GM10847 (cell line): ENCODE data around the gene PI4K2B.
A peak's percentile ranks its signal among the peaks of the same experiment; 100 is the strongest.

Experiments used
- POLR2A ChIP-seq: IDR thresholded peaks from 2 replicates; pipeline ENCODE4 v1.6.1; 2011; ENCODE audit not compliant: insufficient read length; ENCODE audit errors: extremely low read depth

PI4K2B gene

DNA sequence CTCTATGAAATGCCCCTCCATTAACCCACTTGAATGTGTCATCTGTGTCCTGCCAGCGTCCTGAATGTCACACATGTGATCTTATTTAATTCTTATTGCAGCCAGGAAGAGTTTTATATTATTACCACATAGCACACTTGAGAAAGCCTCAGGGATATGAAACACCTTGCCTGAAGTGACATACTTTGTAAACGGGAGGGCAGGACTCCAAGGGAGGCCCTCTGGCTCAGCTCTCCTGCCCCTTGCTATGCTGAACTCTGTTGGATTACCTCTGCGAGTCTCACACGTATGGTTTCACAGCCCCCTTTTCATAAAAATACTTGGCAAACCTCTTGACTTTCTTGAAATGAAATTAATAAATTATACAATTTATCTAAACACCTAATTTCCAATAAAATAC, 67.6 kb downstream of the PI4K2B start:
- no peak for TF ChIP-seq POLR2A

GRCh38 chr4:25302626-25303025, 68.8 kb downstream of the PI4K2B start:
- TF ChIP-seq POLR2A: no peak

- TF ChIP-seq POLR2A: no peak
These were observed 69.7 kb downstream of the PI4K2B start for GRCh38 chr4:25303578-25303977.

DNA sequence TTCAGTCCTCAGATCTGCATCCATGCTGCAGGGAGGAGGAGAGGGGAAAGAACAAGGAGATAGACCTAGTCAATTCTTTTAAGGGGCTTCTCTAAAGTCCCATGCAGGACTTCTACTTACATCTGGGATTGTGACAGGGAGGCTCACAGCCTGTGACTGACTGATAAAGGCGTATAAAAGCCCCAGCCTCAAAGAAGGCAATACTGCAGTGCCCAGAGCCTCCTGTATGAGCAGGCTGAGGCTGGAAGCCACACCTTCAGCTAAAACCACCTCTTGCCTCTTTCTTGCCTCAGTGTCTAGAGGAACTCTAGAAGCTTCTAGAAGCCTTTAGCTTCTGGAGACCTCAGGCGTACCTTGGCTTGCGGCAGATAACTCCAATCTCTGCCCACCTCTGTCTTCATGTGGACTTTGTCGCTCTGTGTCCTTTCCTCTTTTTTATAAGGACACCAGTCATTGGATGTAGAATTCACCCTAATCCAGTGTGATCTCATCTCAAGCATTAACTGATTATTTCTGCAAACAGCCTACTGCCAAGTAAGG, 72.8 kb downstream of the PI4K2B start:
- TF ChIP-seq POLR2A: no peak

- TF ChIP-seq POLR2A: no peak
These were observed 73.8 kb downstream of the PI4K2B start for GRCh38 chr4:25307596-25307995.

GRCh38 chr4:25308306-25308705, 74.5 kb downstream of the PI4K2B start:
- no peak for TF ChIP-seq POLR2A

DNA sequence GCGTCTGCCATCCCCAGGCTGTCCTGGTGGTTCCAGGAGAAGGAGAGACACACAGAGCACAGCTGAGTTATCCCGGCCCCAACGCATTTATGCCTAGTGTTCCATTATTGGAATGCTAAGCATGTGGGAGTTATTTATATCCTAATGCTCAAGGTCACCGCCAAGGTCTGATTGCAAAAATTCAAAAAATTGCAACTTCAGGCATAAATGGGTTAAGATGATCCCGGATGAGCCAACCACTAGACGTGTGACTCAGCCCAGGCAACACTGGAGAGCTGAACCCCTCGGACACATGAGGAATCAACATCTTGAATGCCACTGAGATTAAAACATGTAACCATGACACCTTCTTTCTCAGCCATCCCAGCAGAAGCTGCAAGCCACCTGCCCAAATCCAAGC, 74.9 kb downstream of the PI4K2B start:
- no peak for TF ChIP-seq POLR2A

DNA sequence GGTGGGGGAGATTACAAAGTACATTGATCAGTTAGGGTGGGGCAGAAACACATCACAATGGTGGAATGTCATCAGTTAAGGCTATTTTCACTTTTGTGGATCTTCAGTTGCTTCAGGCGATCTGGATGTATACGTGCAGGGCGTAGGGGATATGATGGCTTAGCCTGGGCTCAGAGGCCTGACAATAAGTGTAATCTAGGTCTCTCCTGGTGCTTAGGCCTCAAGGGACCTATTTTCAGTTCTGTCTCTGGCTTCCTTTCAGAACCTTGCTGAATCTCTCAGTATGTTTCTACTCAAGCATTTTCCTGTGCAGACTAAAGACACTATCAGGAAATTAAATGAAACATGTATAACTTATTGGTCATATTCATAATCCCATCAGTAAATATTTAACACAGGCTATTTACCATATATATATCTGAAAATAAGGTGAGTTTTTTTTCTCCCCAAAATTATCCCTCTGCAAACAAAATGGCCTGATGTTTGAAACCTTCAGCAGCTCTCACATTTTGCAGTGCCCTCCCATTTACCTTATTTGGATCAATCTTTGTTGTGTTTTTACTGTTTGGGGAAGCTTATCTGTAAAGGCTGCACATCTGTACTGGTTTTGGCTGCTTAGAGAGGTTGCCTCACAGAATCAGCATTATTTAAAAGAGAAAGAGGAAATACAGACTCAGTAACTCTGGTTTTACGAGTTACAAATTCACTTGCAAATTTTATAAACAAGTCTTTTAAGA, 76.4 kb downstream of the PI4K2B start:
- TF ChIP-seq POLR2A: no peak

DNA sequence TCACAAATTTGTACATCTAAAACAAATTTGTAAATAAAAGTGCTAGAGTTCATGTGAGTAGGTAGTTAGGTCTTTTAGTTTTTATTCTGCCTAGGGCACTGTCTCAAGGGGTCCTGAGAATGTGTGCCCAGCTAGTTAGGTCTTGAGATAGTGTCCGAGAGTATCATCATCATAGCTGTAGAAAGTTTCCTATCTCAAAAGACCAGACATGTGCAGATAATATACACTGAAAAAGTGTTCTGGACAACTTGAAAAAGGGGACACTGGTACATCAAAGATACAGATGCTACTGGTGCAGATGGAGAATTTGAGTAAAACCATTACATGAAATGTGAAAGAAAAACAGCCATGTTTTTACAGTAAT, 77.0 kb downstream of the PI4K2B start:
- TF ChIP-seq POLR2A: no peak

DNA sequence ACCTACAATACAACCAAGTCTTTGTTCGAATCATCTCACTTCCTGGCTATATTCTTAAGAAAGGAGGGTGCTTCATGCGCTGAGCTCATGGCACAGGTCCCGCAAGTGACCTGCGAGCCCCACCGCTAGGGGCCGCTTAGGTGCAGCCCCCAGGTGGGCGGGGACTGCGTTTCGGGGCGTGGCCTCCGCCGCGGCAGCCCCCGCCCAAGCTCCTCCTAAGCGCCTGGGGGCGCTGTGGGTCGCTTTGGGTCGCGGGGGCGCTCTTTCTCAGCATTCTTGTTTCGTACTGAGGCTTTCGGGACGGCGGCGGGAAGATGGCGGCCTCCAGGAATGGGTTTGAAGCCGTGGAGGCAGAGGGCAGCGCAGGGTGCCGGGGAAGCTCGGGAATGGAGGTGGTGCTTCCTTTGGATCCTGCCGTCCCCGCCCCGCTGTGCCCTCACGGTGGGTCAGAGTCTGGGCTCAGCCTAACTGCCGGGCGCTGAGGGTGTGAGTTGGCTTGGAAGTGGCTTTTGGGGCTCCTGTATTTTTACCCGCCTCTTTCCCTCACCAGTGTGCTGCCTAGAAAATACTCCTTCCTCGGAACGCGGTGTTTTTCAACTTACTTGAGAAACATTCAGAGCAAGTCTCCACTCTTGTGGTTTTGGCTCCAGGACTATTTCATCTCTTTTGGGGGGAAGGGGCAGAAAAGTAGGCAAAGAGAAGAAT, 78.8 kb downstream of the PI4K2B start, which contains the start of gene ZCCHC4:
TSS of gene ZCCHC4 (plus strand) at position 279 of the 705 bp plus-strand sequence. CDS start at position 315, 36 bp downstream.
- peak; percentile 77 for TF ChIP-seq POLR2A

DNA sequence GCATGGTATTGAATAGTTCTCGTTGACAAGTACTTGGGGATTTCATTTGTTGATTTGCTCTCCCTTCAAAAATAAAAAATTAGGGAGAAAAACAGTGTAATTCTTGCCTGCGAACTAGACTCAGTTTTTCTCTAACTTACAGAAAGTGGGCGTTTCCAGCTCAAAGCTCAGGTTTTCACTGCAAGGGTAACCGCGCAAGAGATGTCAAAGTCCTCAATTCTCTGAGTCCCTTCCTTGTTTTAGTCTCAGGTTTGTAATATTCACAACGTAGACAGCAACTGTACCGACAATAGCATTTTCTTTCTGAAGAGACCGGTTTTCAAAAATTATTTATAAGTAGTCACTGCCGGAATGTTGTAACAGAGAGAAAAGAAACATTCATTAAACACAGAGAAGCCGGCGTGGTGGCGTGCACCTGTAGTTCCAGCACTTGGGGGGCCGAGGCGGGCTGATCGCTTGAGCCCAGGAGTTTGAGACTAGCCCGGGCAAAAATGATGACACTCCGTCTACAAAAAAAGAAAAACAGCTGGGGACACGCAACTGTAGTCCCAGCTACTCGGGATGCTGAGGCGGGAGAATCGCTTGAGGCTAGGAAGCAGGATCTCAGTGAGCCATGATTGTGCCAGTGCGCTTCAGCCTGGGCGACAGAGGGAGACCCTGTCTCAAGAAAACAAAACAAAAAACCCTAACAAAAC, 79.5 kb downstream of the PI4K2B start:
- no peak for TF ChIP-seq POLR2A

- no peak for TF ChIP-seq POLR2A
These were observed 86.5 kb downstream of the PI4K2B start for GRCh38 chr4:25320336-25320735.

DNA sequence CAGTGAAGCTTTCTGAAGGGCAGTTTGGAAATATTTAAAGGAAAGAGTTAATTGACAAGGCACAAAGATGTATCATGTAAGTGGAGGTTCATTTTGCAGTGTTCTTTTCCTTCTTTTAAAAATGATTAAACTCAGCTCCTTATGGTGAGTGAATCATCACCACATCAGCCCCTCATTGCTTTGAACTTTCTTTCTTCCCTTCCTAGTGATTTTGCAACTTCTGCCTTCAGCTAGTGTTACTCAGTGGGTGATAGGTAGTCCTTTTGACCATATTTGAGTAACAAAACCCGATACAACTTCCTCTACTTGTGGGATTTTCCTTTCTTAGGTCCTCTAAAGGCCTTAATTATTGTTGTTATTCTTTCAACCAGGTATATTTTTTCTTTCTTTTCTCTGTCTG, 86.9 kb downstream of the PI4K2B start:
- TF ChIP-seq POLR2A: no peak

GRCh38 chr4:25321703-25322102, 87.9 kb downstream of the PI4K2B start:
- TF ChIP-seq POLR2A: no peak
